HG02943 (cell line): Measurements from ENCODE around the gene PLCB4.

ENCODE experiments used
- ATAC-seq: cut with Tn5 transposase; IDR thresholded peaks from one replicate; pipeline ENCODE4 v1.9.1; 2021; ENCODE audit warnings: mild to moderate bottlenecking, low read depth, moderate library complexity; ENCODE audit not compliant: unreplicated experiment

Gene PLCB4

GRCh38 chr20:9500121-9500520 lies 431.2 kb downstream of the PLCB4 start:
- no peak for ATAC-seq

GRCh38 chr20:9501473-9501872 lies 432.6 kb downstream of the PLCB4 start:
- no peak for ATAC-seq

- no peak for ATAC-seq
These were observed 434.8 kb downstream of the PLCB4 start for GRCh38 chr20:9503526-9504245.

GRCh38 chr20:9506280-9506821 lies 437.5 kb downstream of the PLCB4 start:
- ATAC-seq, result no peak

- no peak for ATAC-seq
These were observed 438.1 kb downstream of the PLCB4 start for GRCh38 chr20:9506964-9507369.

GRCh38 chr20:9507544-9508239 lies 438.8 kb downstream of the PLCB4 start:
- ATAC-seq, result no peak

GRCh38 chr20:9508240-9508661 lies 439.4 kb downstream of the PLCB4 start:
- no peak for ATAC-seq

- no peak for ATAC-seq
These were observed 439.9 kb downstream of the PLCB4 start for GRCh38 chr20:9508696-9509178.

GRCh38 chr20:9509246-9509645 lies 440.4 kb downstream of the PLCB4 start:
- ATAC-seq, result no peak

GRCh38 chr20:9510911-9511310 lies 442.0 kb downstream of the PLCB4 start:
- no peak for ATAC-seq

GRCh38 chr20:9514072-9514460 lies 445.2 kb downstream of the PLCB4 start:
- ATAC-seq, result no peak

- ATAC-seq, result no peak
These were observed 445.8 kb downstream of the PLCB4 start, which contains the start of gene LAMP5 for GRCh38 chr20:9514461-9515213. Gene LAMP5 (plus strand): TSS chr20:9514590. CDS start chr20:9514853, 263 bp downstream.

GRCh38 chr20:9515214-9515585 lies 446.3 kb downstream of the PLCB4 start:
- no peak for ATAC-seq

- ATAC-seq, result no peak
These were observed 446.9 kb downstream of the PLCB4 start for GRCh38 chr20:9515741-9516233.

GRCh38 chr20:9516234-9516871 lies 447.5 kb downstream of the PLCB4 start:
- ATAC-seq, result no peak

- ATAC-seq, result no peak
These were observed 448.6 kb downstream of the PLCB4 start for GRCh38 chr20:9517297-9518162.

- no peak for ATAC-seq
These were observed 449.8 kb downstream of the PLCB4 start for GRCh38 chr20:9518576-9519175.

- no peak for ATAC-seq
These were observed 451.2 kb downstream of the PLCB4 start for GRCh38 chr20:9520086-9520485.

GRCh38 chr20:9523636-9524035 lies 454.7 kb downstream of the PLCB4 start:
- ATAC-seq, result no peak
